ENCODE measurements around the gene IL1RAPL2. TPM values are rescaled to one million over a fixed set of nuclear protein-coding genes. Genes with fewer than 3 reads are reported as not detected.

Gene IL1RAPL2
- total and polyA plus RNA-seq, 2 donors (not counting 1 experiment from before 2014, with no cell fraction given), result not detected

- H3K27ac ChIP-seq (ENCODE audit: low read length in 2 of 2), result no peak overlapping the region
- H3K27me3 Mint-ChIP-seq, result no peaks in the 10 kb centered on the region
- no peaks in the 10 kb centered on the region for H4K20me1 ChIP-seq (ENCODE audit: control insufficient read depth, insufficient read depth, low read length, poor library complexity, severe bottlenecking)
- no peaks in the 10 kb centered on the region for H3K4me1 ChIP-seq (ENCODE audit: control insufficient read depth in 2 of 2, insufficient read depth in 2 of 2, low read length in 2 of 2)
- no peak overlapping the region for H3K27ac Mint-ChIP-seq
- DNase-seq (no peak), ATAC-seq (ENCODE audit: low read depth) (no peak)
- H3K36me3 ChIP-seq (replicated peaks in 1 of 2; ENCODE audit: control extremely low read depth in 1 of 2, control insufficient read depth in 1 of 2, extremely low read depth in 1 of 2, insufficient read depth in 2 of 2, low read length in 1 of 2), result no peaks in the 10 kb centered on the region
- H2AFZ ChIP-seq (ENCODE audit: insufficient read depth, low read depth, low read length, poor library complexity, severe bottlenecking), result no peak overlapping the region
- no peak overlapping the region for H3K9ac ChIP-seq (ENCODE audit: low read length)
- H3K79me2 ChIP-seq (ENCODE audit: control insufficient read depth, insufficient read depth, low read length), result no peaks in the 10 kb centered on the region
- no peaks in the 10 kb centered on the region for H3K9me3 Mint-ChIP-seq (ENCODE audit: insufficient read depth)
- CTCF ChIA-PET, result no interaction called here
- H3K27me3 ChIP-seq (replicated peaks in 1 of 4; ENCODE audit: control extremely low read depth in 1 of 4, control insufficient read depth in 3 of 4, insufficient read depth in 4 of 4, low read length in 3 of 4), result no peaks in the 10 kb centered on the region
- intact Hi-C loops (cut with micrococcal nuclease), result no loop called here
- H3K4me3 ChIP-seq (ENCODE audit: control extremely low read depth in 1 of 5, extremely low read depth in 1 of 5, insufficient read depth in 1 of 5, low read depth in 2 of 5, low read length in 4 of 5), result no peak overlapping the region
- no peak overlapping the region for H3K4me2 ChIP-seq (replicated peaks; ENCODE audit: low read depth, low read length, poor library complexity, severe bottlenecking)
- H3K9me3 ChIP-seq (ENCODE audit: control extremely low read depth in 1 of 3, control insufficient read depth in 2 of 3, insufficient read depth in 1 of 3, low read length in 2 of 3), result peaks cover 0 to 7% (median 0%) of the 10 kb centered on the region in 3 donors
- WGBS (ENCODE audit: insufficient coverage), result no CpG with 5 or more reads among the region's 4 CpGs
- TF ChIP-seq EZH2 (IDR thresholded peaks at IDR 0.05; ENCODE audit: borderline replicate concordance, insufficient read depth, low read depth, low read length, poor library complexity, severe bottlenecking), result no peak
- TF ChIP-seq CTCF (IDR thresholded peaks at IDR 0.05), result no peak
- H3K4me1 Mint-ChIP-seq, result no peaks in the 10 kb centered on the region
- H3K4me3 Mint-ChIP-seq, result no peak overlapping the region
- POLR2A ChIA-PET, result no interaction called here
Measured at GRCh38 chrX:105120463-105120862, 554.5 kb downstream of the IL1RAPL2 start.

GRCh38 chrX:105121186-105121585 is 555.2 kb downstream of the IL1RAPL2 start:
- Histone ChIP-seq H3K4me1 (ENCODE audit: control insufficient read depth in 2 of 2, insufficient read depth in 2 of 2, low read length in 2 of 2) (no peaks in the 10 kb centered on the region), H4K20me1 (ENCODE audit: control insufficient read depth, insufficient read depth, low read length, poor library complexity, severe bottlenecking) (no peaks in the 10 kb centered on the region), H3K27me3 (replicated peaks in 1 of 4; ENCODE audit: control extremely low read depth in 1 of 4, control insufficient read depth in 3 of 4, insufficient read depth in 4 of 4, low read length in 3 of 4) (no peaks in the 10 kb centered on the region), H3K9ac (ENCODE audit: low read length) (no peak overlapping the region), H3K9me3 (ENCODE audit: control extremely low read depth in 1 of 3, control insufficient read depth in 2 of 3, insufficient read depth in 1 of 3, low read length in 2 of 3) (no peaks in the 10 kb centered on the region), H3K27ac (ENCODE audit: low read length in 2 of 2) (no peak overlapping the region), H2AFZ (ENCODE audit: insufficient read depth, low read depth, low read length, poor library complexity, severe bottlenecking) (no peak overlapping the region), H3K79me2 (ENCODE audit: control insufficient read depth, insufficient read depth, low read length) (no peaks in the 10 kb centered on the region), H3K36me3 (replicated peaks in 1 of 2; ENCODE audit: control extremely low read depth in 1 of 2, control insufficient read depth in 1 of 2, extremely low read depth in 1 of 2, insufficient read depth in 2 of 2, low read length in 1 of 2) (no peaks in the 10 kb centered on the region), H3K4me3 (ENCODE audit: control extremely low read depth in 1 of 5, extremely low read depth in 1 of 5, insufficient read depth in 1 of 5, low read depth in 2 of 5, low read length in 4 of 5) (no peak overlapping the region), H3K4me2 (replicated peaks; ENCODE audit: low read depth, low read length, poor library complexity, severe bottlenecking) (no peak overlapping the region)
- intact Hi-C loops (cut with micrococcal nuclease), result no loop called here
- no CpG with 5 or more reads among the region's 2 CpGs for whole genome bisulfite sequencing (ENCODE audit: insufficient coverage)
- Mint-ChIP-seq H3K9me3 (ENCODE audit: insufficient read depth) (no peaks in the 10 kb centered on the region), H3K27ac (no peak overlapping the region), H3K4me3 (no peak overlapping the region), H3K4me1 (no peaks in the 10 kb centered on the region), H3K27me3 (no peaks in the 10 kb centered on the region)
- POLR2A ChIA-PET, result no interaction called here
- CTCF ChIA-PET, result no interaction called here
- ATAC-seq (ENCODE audit: low read depth) (no peak), DNase-seq (no peak)
- TF ChIP-seq EZH2 (IDR thresholded peaks at IDR 0.05; ENCODE audit: borderline replicate concordance, insufficient read depth, low read depth, low read length, poor library complexity, severe bottlenecking) (no peak), CTCF (IDR thresholded peaks at IDR 0.05) (no peak)

All from B cell (primary cell).